CD4-positive, alpha-beta memory T cell (primary cell): ENCODE measurements around the gene DDAH2. TPM values are rescaled to one million over a fixed set of nuclear protein-coding genes. Genes with fewer than 3 reads are reported as not detected.
"Not testable (repeated sequence)": the region's sequence is repeated elsewhere in the genome, so short reads cannot be mapped to it uniquely, and the experiment has no call there.

Experiments used
- CTCF ChIA-PET: fragments of 350-600 bp; sonication (Branson Sonifier 250); formaldehyde crosslinking; loops from one replicate; lab custom pipeline; 2021; ENCODE audit warnings: inconsistent platforms; ENCODE audit not compliant: partially characterized antibody; lab: Charles Lee
- POLR2A ChIA-PET: fragments of 350-600 bp; sonication (Branson Sonifier 250); formaldehyde crosslinking; loops from one replicate; lab custom pipeline; 2021; ENCODE audit not compliant: partially characterized antibody; lab: Charles Lee
- DNase-seq, 5 donors: peaks; one replicate each; pipeline versions ENCODE4 v3.0.0 to v3.0.0-alpha.2; 2020 to 2022; ENCODE audit warnings: mixed read lengths in 1 of 5
- H3K27ac ChIP-seq: one replicate; pipeline ENCODE4 v1.7.0; 2013; ENCODE audit warnings: low read depth, low read length
- H3K27me3 ChIP-seq: 2 replicates; pipeline ENCODE4 v1.7.0; 2013; ENCODE audit warnings: mild to moderate bottlenecking, low read length, moderate library complexity; ENCODE audit not compliant: insufficient read depth
- H3K36me3 ChIP-seq: 2 replicates; pipeline ENCODE4 v1.7.0; 2013; ENCODE audit warnings: mild to moderate bottlenecking, low read length, moderate library complexity; ENCODE audit not compliant: insufficient read depth
- H3K4me1 ChIP-seq: 2 replicates; pipeline ENCODE4 v1.7.0; 2013; ENCODE audit warnings: mild to moderate bottlenecking, low read length, moderate library complexity; ENCODE audit not compliant: insufficient read depth
- H3K4me3 ChIP-seq, 2 donors: one replicate each; pipeline ENCODE4 v1.7.0; 2013; ENCODE audit warnings: low read length in 2 of 2, mild to moderate bottlenecking in 1 of 2
- H3K9me3 ChIP-seq, 2 donors: one replicate each; pipeline ENCODE4 v1.7.0; 2013; ENCODE audit warnings: low read length in 2 of 2, control low read depth in 1 of 2; ENCODE audit not compliant: control insufficient read depth in 1 of 2
- H3K27ac Mint-ChIP-seq, 7 donors: one replicate each; pipeline ENCODE4 v1.8.0; 2020 to 2021; ENCODE audit warnings: mixed read lengths in 7 of 7, mild to moderate bottlenecking in 6 of 7, inconsistent platforms in 3 of 7, moderate library complexity in 3 of 7
- H3K27me3 Mint-ChIP-seq, 2 donors: one replicate each; pipeline ENCODE4 v1.8.0; 2020 to 2021; ENCODE audit warnings: mixed read lengths in 2 of 2
- H3K36me3 Mint-ChIP-seq, 2 donors: one replicate each; pipeline ENCODE4 v1.8.0; 2020 to 2021; ENCODE audit warnings: mixed read lengths in 2 of 2, inconsistent platforms in 1 of 2, mild to moderate bottlenecking in 1 of 2
- H3K4me1 Mint-ChIP-seq, 4 donors: one replicate each; pipeline ENCODE4 v1.8.0; 2020 to 2021; ENCODE audit warnings: mixed read lengths in 4 of 4, mild to moderate bottlenecking in 1 of 4
- H3K4me3 Mint-ChIP-seq, 8 donors: one replicate each; pipeline ENCODE4 v1.8.0; 2020 to 2021; ENCODE audit warnings: mixed read lengths in 8 of 8, mild to moderate bottlenecking in 7 of 8, moderate library complexity in 6 of 8, inconsistent platforms in 3 of 8
- H3K9me3 Mint-ChIP-seq, 8 donors: one replicate each; pipeline ENCODE4 v1.8.0; 2020 to 2021; ENCODE audit warnings: mixed read lengths in 8 of 8, mild to moderate bottlenecking in 5 of 8, inconsistent platforms in 3 of 8, moderate library complexity in 1 of 8
- intact Hi-C: fragments of 100-400 bp; cut with micrococcal nuclease; formaldehyde crosslinking; loops from one replicate; pipeline ENCODE4 v1.15.1; 2023
- polyA plus RNA-seq, 2 donors: library from polyadenylated mRNA; unstranded; fragments of 300-500 nt; fragmentation: Illumina TruSeq; gene quantifications; one replicate each; pipeline ENCODE4 v1.2.3, GENCODE V29; 2021
- total RNA-seq, 2 experiments: library from RNA; stranded (reverse); gene quantifications; one replicate each; pipeline ENCODE4 v1.2.3, GENCODE V29; 2021

Gene DDAH2
- total and polyA plus RNA-seq, 4 experiments from 2014 or later, result 5.4 to 19.8 (median 11.9) TPM

- H3K9me3 ChIP-seq, H3K27ac ChIP-seq, H3K9me3 Mint-ChIP-seq, H3K36me3 ChIP-seq, H3K27me3 Mint-ChIP-seq, DNase-seq, H3K36me3 Mint-ChIP-seq, H3K4me3 Mint-ChIP-seq, H3K4me3 ChIP-seq, intact Hi-C loops, H3K27ac Mint-ChIP-seq, POLR2A ChIA-PET, H3K27me3 ChIP-seq: not testable (repeated sequence)
- peaks cover 11% of the 10 kb centered on the region for H3K4me1 ChIP-seq
- CTCF ChIA-PET, result interaction anchor here (0.6 to 0.8 kb wide), 2 partner anchors 60 to 435 kb away, joined by 3 to 4 read pairs; no protein-coding TSS in a partner anchor
- peaks cover 5 to 16% (median 11%) of the 10 kb centered on the region in 4 donors for H3K4me1 Mint-ChIP-seq
Measured at GRCh38 chr6:31709157-31709556, 19.9 kb downstream of the DDAH2 start.

GRCh38 chr6:31708224-31708623 lies 20.9 kb downstream of the DDAH2 start:
- peaks cover 19% of the 10 kb centered on the region for H3K4me1 ChIP-seq
- peaks cover 7 to 23% (median 18%) of the 10 kb centered on the region in 4 donors for H3K4me1 Mint-ChIP-seq
- H3K36me3 Mint-ChIP-seq, result peaks cover 0 to 2% of the 10 kb centered on the region in 2 donors
- ChIA-PET POLR2A (no interaction called here), CTCF (interaction anchor here (0.6 to 0.7 kb wide), 2 partner anchors 104 to 436 kb away, joined by 3 to 4 read pairs; no protein-coding TSS in a partner anchor)
- peaks cover 0 to 1% of the 10 kb centered on the region in 2 donors for H3K27me3 Mint-ChIP-seq
- no peak overlapping the region for H3K27ac Mint-ChIP-seq
- H3K9me3 ChIP-seq, result no peaks in the 10 kb centered on the region
- DNase-seq, result no peak
- intact Hi-C loops, result no loop called here
- H3K27me3 ChIP-seq, result no peaks in the 10 kb centered on the region
- no peak overlapping the region for H3K4me3 Mint-ChIP-seq
- no peaks in the 10 kb centered on the region for H3K36me3 ChIP-seq
- no peaks in the 10 kb centered on the region for H3K9me3 Mint-ChIP-seq
- no peak overlapping the region for H3K27ac ChIP-seq
- no peak overlapping the region for H3K4me3 ChIP-seq

GRCh38 chr6:31707701-31708100 lies 21.4 kb downstream of the DDAH2 start:
- H3K4me1 ChIP-seq, result peaks cover 19% of the 10 kb centered on the region
- no peaks in the 10 kb centered on the region for H3K27me3 ChIP-seq
- no peak overlapping the region for H3K4me3 Mint-ChIP-seq
- H3K4me3 ChIP-seq, result no peak overlapping the region
- intact Hi-C loops, result no loop called here
- peaks cover 0 to under 1% (median 0%) of the 10 kb centered on the region in 8 donors for H3K9me3 Mint-ChIP-seq
- peaks cover 8 to 29% (median 20%) of the 10 kb centered on the region in 4 donors for H3K4me1 Mint-ChIP-seq
- no peak for DNase-seq
- H3K27ac ChIP-seq, result no peak overlapping the region
- H3K36me3 ChIP-seq, result no peaks in the 10 kb centered on the region
- no peaks in the 10 kb centered on the region for H3K9me3 ChIP-seq
- peaks cover 0 to 4% of the 10 kb centered on the region in 2 donors for H3K36me3 Mint-ChIP-seq
- CTCF ChIA-PET, result no interaction called here
- POLR2A ChIA-PET, result no interaction called here
- no peak overlapping the region for H3K27ac Mint-ChIP-seq
- H3K27me3 Mint-ChIP-seq, result peaks cover 0 to under 1% of the 10 kb centered on the region in 2 donors

GRCh38 chr6:31706599-31706998 lies 22.5 kb downstream of the DDAH2 start, which contains the start of gene LY6G6F:
LY6G6F (plus strand) TSS chr6:31706866; CDS start chr6:31706907, 41 bp downstream.
- Mint-ChIP-seq H3K36me3 (peaks cover 0 to 13% of the 10 kb centered on the region in 2 donors), H3K4me1 (peaks cover 15 to 35% (median 28%) of the 10 kb centered on the region in 4 donors), H3K27me3 (no peaks in the 10 kb centered on the region), H3K27ac (peak within 1 kb of the TSS in 2 of 7 donors; percentile 42 to 48), H3K9me3 (peaks cover 0 to 5% (median 0%) of the 10 kb centered on the region in 8 donors), H3K4me3 (no peak within 1 kb of the TSS)
- no peak for DNase-seq
- H3K36me3 ChIP-seq, result no peaks in the 10 kb centered on the region
- H3K9me3 ChIP-seq, result no peaks in the 10 kb centered on the region
- CTCF ChIA-PET, result no interaction called here
- no peak within 1 kb of the TSS for H3K27ac ChIP-seq
- no peak within 1 kb of the TSS for H3K4me3 ChIP-seq
- intact Hi-C loops, result no loop called here
- H3K27me3 ChIP-seq, result no peaks in the 10 kb centered on the region
- POLR2A ChIA-PET, result no interaction called here
- peaks cover 27% of the 10 kb centered on the region for H3K4me1 ChIP-seq

DNA sequence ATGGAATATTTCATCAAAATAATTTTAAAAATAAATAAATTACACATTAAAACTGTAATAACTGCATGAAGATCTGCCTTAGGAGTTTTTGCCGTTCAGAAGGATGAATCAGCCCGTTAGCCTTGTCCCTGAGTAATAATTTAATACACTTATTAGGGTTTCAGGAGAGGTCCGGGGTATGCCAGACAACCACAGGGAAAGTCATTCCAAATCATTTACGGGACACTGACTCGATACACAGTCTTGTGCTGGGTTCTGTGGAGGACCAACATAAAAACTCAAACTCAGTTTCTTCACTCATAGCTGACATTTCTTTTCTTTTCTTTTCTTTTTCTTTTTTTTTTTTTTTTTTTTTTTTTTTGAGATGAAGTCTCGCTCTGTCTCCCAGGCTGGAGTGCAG lies 23.2 kb downstream of the DDAH2 start:
- Histone ChIP-seq H3K27me3 (no peaks in the 10 kb centered on the region), H3K27ac (no peak overlapping the region), H3K4me3 (no peak overlapping the region), H3K4me1 (peaks cover 27% of the 10 kb centered on the region), H3K36me3 (no peaks in the 10 kb centered on the region), H3K9me3 (no peaks in the 10 kb centered on the region)
- Mint-ChIP-seq H3K36me3 (peaks cover 4 to 18% of the 10 kb centered on the region in 2 donors), H3K4me3 (no peak overlapping the region), H3K9me3 (peaks cover 0 to 5% (median 0%) of the 10 kb centered on the region in 8 donors), H3K27me3 (no peaks in the 10 kb centered on the region), H3K4me1 (peaks cover 19 to 35% (median 28%) of the 10 kb centered on the region in 4 donors), H3K27ac (no peak overlapping the region)
- CTCF ChIA-PET, result no interaction called here
- intact Hi-C loops, result no loop called here
- DNase-seq, result no peak
- POLR2A ChIA-PET, result no interaction called here

DNA sequence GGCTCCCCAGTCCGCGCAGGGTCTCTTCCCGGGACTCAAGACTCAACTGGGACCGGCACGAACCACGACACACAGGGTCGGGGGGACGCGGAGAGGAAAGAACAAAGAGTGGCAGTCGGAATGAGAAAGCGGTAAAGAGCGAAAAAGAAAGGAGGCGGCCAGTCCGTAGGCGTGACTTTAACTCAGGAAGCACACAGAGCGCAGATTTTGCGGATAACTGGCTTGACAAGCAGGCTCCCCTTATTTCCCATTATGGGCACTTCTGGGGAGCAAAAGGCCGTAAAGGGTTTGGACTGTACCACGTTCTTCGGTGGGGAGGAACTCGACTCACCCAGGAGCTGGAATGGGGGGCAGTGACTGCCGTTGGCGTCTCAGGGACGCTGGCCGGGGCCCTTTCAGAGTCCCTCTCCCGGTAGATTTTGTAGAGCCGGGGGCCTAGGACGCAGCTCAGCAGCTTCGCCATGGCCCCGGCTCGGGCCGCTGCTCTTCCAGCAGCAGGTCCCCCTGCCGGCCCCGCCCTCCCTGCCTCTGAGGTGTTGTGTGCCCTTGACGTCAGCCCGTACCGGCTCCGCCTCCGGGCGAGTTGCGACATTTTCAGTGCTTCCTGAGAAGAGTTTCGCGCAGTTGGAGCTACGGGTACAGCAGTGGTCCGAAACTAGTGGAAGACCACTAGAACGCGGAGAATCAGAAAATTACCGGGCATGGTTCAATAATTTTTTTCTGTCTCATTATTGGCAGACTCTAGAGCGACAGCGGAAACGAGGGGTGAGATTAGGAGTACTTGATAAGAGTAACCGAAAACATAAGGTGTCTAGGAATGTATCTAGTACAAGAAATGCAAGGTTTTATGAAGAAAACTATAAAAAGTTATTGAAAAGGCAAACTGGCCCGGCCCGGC lies 26.0 kb downstream of the DDAH2 start, which contains the start of gene ABHD16A:
ABHD16A (minus strand) TSS at position 506 of the 898 bp plus-strand sequence; CDS start at position 463, 43 bp downstream.
- H3K36me3 ChIP-seq, result peaks cover 17% of the 10 kb centered on the region
- peak within 1 kb of the TSS; percentile 70 to 82 for H3K4me3 ChIP-seq
- Mint-ChIP-seq H3K9me3 (peaks cover 0 to 5% (median 0%) of the 10 kb centered on the region in 8 donors), H3K4me3 (peak within 1 kb of the TSS; percentile 97 to 99 (median 98)), H3K36me3 (peaks cover 8 to 23% of the 10 kb centered on the region in 2 donors), H3K27ac (peak within 1 kb of the TSS; percentile 93 to 99 (median 98)), H3K27me3 (no peaks in the 10 kb centered on the region), H3K4me1 (peaks cover 20 to 43% (median 33%) of the 10 kb centered on the region in 4 donors)
- POLR2A ChIA-PET, result interaction anchor here (0.6 to 2.7 kb wide), 44 partner anchors 8 to 1269 kb away, joined by 3 to 22 read pairs (median 4); partner anchors contain the start of genes ATF6B, BAG6, C6orf47 and CLIC1
- peak within 1 kb of the TSS; percentile 97 for H3K27ac ChIP-seq
- intact Hi-C loops, result loop anchor here (1.0 to 2.0 kb wide), 9 partner anchors 22 to 194 kb away; partner anchors contain the start of genes BAG6, EHMT2, LY6G5C and NFKBIL1
- peak; percentile 96 to 98 (median 97) for DNase-seq
- no peaks in the 10 kb centered on the region for H3K27me3 ChIP-seq
- CTCF ChIA-PET, result interaction anchor here (0.6 to 3.2 kb wide), 7 partner anchors 22 to 184 kb away, joined by 3 to 11 read pairs (median 4); partner anchors contain the start of genes DDAH2, HSPA1B, LY6G5C and NEU1
- H3K4me1 ChIP-seq, result peaks cover 28% of the 10 kb centered on the region
- no peaks in the 10 kb centered on the region for H3K9me3 ChIP-seq
